GM23338 (cell line): ENCODE data around the gene KIAA1671.
A peak's percentile ranks its signal among the peaks of the same experiment; 100 is the strongest.

Experiments
- CREB1 ChIP-seq: fragments of 250-450 bp; sonication (Bioruptor Pico); IDR thresholded peaks from 2 replicates; pipeline ENCODE4 v1.5.0; 2020; ENCODE audit warnings: low read depth, mild to moderate bottlenecking, moderate library complexity
- CTCF ChIP-seq, 2 experiments: fragments of 200-600 bp in 1 of 2; sonication (generic) in 1 of 2; conservative IDR thresholded peaks; 2 replicates each; pipeline versions ENCODE4 v1.5.1 to v1.6.1; 2016 to 2017; ENCODE audit warnings: antibody characterized with exemption in 2 of 2, low read depth in 2 of 2, mild to moderate bottlenecking in 2 of 2, moderate library complexity in 1 of 2
- ETS1 ChIP-seq: IDR thresholded peaks from 2 replicates; pipeline ENCODE4 v1.6.1; 2016; ENCODE audit warnings: antibody characterized with exemption
- EZH2 ChIP-seq: fragments of 200-600 bp; sonication (generic); IDR thresholded peaks from one replicate; pipeline ENCODE4 v1.8.0; 2017; ENCODE audit warnings: antibody characterized with exemption, mild to moderate bottlenecking, low read depth; ENCODE audit not compliant: unreplicated experiment
- EZH2phosphoT487 ChIP-seq: fragments of 200-600 bp; sonication (generic); IDR thresholded peaks from one replicate; pipeline ENCODE4 v1.8.1; 2018; ENCODE audit warnings: antibody characterized with exemption; ENCODE audit not compliant: unreplicated experiment
- JUNB ChIP-seq: IDR thresholded peaks from one replicate; pipeline ENCODE4 v1.6.1; 2016; ENCODE audit warnings: antibody characterized with exemption; ENCODE audit not compliant: unreplicated experiment
- POLR2AphosphoS5 ChIP-seq: IDR thresholded peaks from 2 replicates; pipeline ENCODE4 v1.6.1; 2016; ENCODE audit warnings: antibody characterized with exemption, low read depth
- REST ChIP-seq: IDR thresholded peaks from one replicate; pipeline ENCODE4 v1.6.1; 2018; ENCODE audit warnings: antibody characterized with exemption; ENCODE audit not compliant: unreplicated experiment
- ZNF114 ChIP-seq: fragments of 250-450 bp; sonication (Bioruptor Pico); IDR thresholded peaks from 2 replicates; pipeline ENCODE4 v1.5.0; 2020; ENCODE audit warnings: mild to moderate bottlenecking, moderate library complexity
- ZNF331 ChIP-seq: fragments of 250-450 bp; sonication (Bioruptor Pico); IDR thresholded peaks from 2 replicates; pipeline ENCODE4 v1.5.0; 2020; ENCODE audit warnings: low read depth, mild to moderate bottlenecking, moderate library complexity
- ZNF462 ChIP-seq: fragments of 250-450 bp; sonication (Bioruptor Pico); IDR thresholded peaks from 2 replicates; pipeline ENCODE4 v1.5.0; 2020; ENCODE audit warnings: mild to moderate bottlenecking, moderate library complexity

DNA sequence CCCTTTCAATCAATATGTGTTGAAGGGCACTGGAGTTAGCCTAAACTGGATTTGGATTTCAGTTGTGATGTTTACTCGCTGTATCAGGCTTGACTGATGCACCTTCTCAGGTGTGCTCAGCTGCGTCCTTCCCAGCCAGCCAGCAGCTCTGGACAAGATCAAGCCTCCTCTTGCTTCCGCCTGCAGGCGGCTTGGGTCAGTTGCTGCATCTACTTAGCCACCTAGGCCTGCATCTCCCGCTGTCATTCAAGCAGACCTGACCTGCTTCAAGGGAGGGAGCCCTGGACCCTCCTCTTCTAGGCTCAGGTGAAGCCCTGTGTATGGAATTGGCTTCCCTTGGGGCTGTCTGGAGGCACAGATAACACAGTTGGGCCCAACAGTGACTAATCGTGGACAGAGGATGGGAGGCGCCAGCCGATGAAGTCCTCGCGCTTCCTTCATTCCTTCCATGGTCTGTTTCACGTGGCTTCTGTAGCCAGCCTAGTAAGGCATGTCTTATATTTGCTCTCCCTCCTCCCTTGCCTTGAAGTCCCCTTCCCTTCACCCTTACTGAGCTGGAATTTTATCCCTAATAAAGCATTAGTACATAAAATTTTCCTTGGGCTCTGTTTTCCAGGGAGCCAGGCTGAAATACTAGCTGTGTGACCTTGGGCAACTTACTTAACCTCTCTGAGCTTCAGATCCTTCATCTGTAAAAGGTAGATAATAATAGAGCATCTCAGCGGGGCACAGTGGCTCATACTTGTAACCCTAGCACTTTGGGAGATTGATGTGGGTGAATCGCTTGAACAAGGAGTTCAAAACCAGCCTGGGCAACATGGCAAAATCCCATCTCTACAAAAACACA is 3.9 kb upstream of the KIAA1671 start:
- TF ChIP-seq POLR2AphosphoS5 (no peak), CTCF (conservative IDR thresholded peaks at IDR 0.05; ENCODE audit: low read depth in 2 of 2) (peak; percentile 13 to 14; a peak in 1 of 4 replicates), EZH2 (no peak), CREB1 (CRISPR knock-in tag) (no peak), JUNB (no peak), REST (no peak), EZH2phosphoT487 (no peak), ETS1 (no peak), ZNF462 (CRISPR knock-in tag) (no peak), ZNF114 (no peak), ZNF331 (CRISPR knock-in tag) (no peak)
